Measurements from ENCODE around the gene MUC6. TPM values are rescaled to one million over a fixed set of nuclear protein-coding genes. Genes with fewer than 3 reads are reported as not detected.

MUC6 gene
- polyA plus RNA-seq, 1 of the 3 experiments (the other 2 are of a cell fraction) = not detected

DNA sequence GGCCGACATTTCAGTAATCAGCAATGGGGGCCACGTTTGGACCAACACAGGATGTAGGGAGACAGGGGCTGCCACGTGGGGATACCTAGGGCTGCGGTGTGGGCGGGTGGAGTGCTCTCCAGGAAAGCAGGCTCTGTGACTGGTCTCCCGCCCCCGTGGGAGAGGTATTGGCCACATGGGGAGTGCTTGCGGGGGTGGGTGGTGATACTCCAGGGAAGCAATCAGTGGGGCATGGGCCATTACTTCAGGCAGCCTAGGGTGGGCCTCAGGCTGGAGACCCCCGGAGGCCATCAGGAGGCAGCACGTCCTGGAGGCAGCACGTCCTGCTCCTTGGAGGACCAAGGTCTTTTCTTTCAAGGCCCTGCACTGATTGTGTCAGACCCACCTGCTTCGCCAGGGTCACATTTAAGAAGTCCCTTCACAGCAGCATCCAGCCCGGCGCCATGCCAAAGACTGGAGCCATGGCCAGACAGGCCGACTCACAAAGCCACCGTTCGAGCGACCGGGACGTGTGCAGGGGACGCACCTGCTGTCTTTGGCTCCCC is 35.1 kb upstream of the MUC6 start:
- no peaks in the 10 kb centered on the region for H3F3A ChIP-seq (replicated peaks; ENCODE audit: insufficient read depth)
- no peaks in the 10 kb centered on the region for H3K36me3 ChIP-seq (replicated peaks in 1 of 2; ENCODE audit: control insufficient read depth in 1 of 2, insufficient read depth in 2 of 2, low read length in 1 of 2)
- H3K4me1 ChIP-seq (ENCODE audit: control insufficient read depth in 1 of 2, insufficient read depth in 2 of 2, low read depth in 1 of 2, low read length in 1 of 2) = peaks cover 0 to 5% of the 10 kb centered on the region in 2 experiments; a peak in 1 of 4 replicates
- no peaks in the 10 kb centered on the region; the same call in 1 of the 2 replicates for H3K27me3 ChIP-seq (ENCODE audit: insufficient read depth)
- no peak for DNase-seq
- H3K9ac ChIP-seq = no peak overlapping the region
- no peaks in the 10 kb centered on the region for H3K9me2 ChIP-seq
- no peaks in the 10 kb centered on the region for H3K9me3 ChIP-seq
- no peak overlapping the region for H3K4me3 ChIP-seq (ENCODE audit: low read depth in 2 of 2, low read length in 1 of 2)
- ChIA-PET CTCF (interaction anchor here (1.4 kb wide), 1 partner anchor 21 kb away, joined by 6 read pairs; no protein-coding TSS in a partner anchor), POLR2A (no interaction called here)
- TF ChIP-seq GATA2 (CRISPR knock-in tag; IDR thresholded peaks at IDR 0.05) (no peak), RFX5 (IDR thresholded peaks at IDR 0.05; ENCODE audit: low read length) (no peak), RCOR1 (IDR thresholded peaks at IDR 0.05; ENCODE audit: low read length) (no peak), NRF1 (IDR thresholded peaks at IDR 0.05; ENCODE audit: low read depth, low read length) (no peak), CHD2 (IDR thresholded peaks at IDR 0.05; ENCODE audit: low read length, partially characterized antibody) (no peak), REST (IDR thresholded peaks at IDR 0.05; ENCODE audit: low read depth, low read length) (no peak), RXRA (IDR thresholded peaks at IDR 0.05; ENCODE audit: borderline replicate concordance, low read depth) (no peak)
- TF ChIP-seq, protein P1, sequence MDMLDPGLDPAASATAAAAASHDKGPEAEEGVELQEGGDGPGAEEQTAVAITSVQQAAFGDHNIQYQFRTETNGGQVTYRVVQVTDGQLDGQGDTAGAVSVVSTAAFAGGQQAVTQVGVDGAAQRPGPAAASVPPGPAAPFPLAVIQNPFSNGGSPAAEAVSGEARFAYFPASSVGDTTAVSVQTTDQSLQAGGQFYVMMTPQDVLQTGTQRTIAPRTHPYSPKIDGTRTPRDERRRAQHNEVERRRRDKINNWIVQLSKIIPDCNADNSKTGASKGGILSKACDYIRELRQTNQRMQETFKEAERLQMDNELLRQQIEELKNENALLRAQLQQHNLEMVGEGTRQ (IDR thresholded peaks at IDR 0.05; ENCODE audit: borderline replicate concordance, low read depth, low read length) = no peak
- TF ChIP-seq, protein P2, sequence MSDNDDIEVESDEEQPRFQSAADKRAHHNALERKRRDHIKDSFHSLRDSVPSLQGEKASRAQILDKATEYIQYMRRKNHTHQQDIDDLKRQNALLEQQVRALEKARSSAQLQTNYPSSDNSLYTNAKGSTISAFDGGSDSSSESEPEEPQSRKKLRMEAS (IDR thresholded peaks at IDR 0.05; ENCODE audit: low read depth) = no peak
- no peak overlapping the region for H3K27ac ChIP-seq (ENCODE audit: low read depth in 2 of 2, low read length in 1 of 2)
- H4K20me1 ChIP-seq (ENCODE audit: insufficient read depth) = no peaks in the 10 kb centered on the region
- no peaks in the 10 kb centered on the region for H3K79me2 ChIP-seq (ENCODE audit: insufficient read depth)
- 76% methylated on average over 21 of the region's 21 CpGs for WGBS (ENCODE audit: low lambda C conversion rate)
- H2AFZ ChIP-seq (ENCODE audit: low read depth) = no peak overlapping the region
- no peak overlapping the region for H3K4me2 ChIP-seq

DNA sequence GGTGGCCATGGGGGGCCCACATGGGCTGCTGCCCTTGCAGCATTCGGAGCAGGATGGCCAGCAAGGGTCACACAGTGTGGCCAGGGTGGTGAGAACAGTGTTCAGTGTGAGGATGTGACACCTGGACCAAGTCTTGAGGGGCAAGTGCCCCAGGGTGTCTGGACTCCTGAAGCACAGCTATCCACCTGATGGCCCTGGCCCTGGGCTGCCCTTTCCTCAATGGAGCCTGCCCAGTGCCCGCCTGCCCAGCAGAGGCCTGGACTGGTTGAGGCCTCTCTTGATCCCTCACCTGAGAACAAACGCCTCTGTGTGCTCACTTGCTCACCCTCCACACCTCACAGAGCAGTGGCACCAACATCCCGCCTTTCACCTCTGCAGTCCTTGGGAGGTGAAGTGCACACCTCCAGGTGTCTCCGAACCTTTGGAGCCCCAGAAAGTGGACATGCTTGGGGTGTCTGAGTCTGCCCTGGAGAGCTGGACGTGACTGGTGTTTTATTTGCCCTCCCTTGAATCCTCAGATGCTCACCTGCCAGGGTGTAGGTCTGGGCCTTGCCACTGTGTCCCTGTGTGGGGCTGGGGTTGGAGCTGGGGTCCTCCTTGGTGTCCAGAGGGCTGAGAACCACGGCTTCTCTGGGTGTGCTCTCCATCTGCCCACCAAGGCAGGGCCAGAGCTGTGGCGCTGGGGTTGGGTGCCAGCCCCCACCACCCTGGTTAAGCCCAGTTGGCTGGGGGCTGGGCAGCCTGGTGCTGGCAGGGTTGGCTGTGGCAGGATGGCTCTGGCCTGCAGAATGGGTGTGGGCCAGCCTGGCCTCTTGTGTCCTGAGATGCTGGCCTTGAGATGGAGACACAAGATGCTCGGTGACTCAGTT is 34.3 kb upstream of the MUC6 start:
- ChIA-PET CTCF (interaction anchor here (1.4 kb wide), 1 partner anchor 20 kb away, joined by 6 read pairs; no protein-coding TSS in a partner anchor), POLR2A (no interaction called here)
- peaks cover 0 to 5% of the 10 kb centered on the region in 2 experiments; a peak in 1 of 4 replicates for H3K4me1 ChIP-seq (ENCODE audit: control insufficient read depth in 1 of 2, insufficient read depth in 2 of 2, low read depth in 1 of 2, low read length in 1 of 2)
- no peaks in the 10 kb centered on the region for H3K79me2 ChIP-seq (ENCODE audit: insufficient read depth)
- H3K9me2 ChIP-seq = no peaks in the 10 kb centered on the region
- no peak overlapping the region for H2AFZ ChIP-seq (ENCODE audit: low read depth)
- H3K9me3 ChIP-seq = no peaks in the 10 kb centered on the region
- no peaks in the 10 kb centered on the region for H3K36me3 ChIP-seq (replicated peaks in 1 of 2; ENCODE audit: control insufficient read depth in 1 of 2, insufficient read depth in 2 of 2, low read length in 1 of 2)
- H3K4me3 ChIP-seq (ENCODE audit: low read depth in 2 of 2, low read length in 1 of 2) = no peak overlapping the region
- H3K27ac ChIP-seq (ENCODE audit: low read depth in 2 of 2, low read length in 1 of 2) = no peak overlapping the region
- H3K4me2 ChIP-seq = no peak overlapping the region
- no peak for DNase-seq
- no peaks in the 10 kb centered on the region for H3F3A ChIP-seq (replicated peaks; ENCODE audit: insufficient read depth)
- H3K9ac ChIP-seq = no peak overlapping the region
- H3K27me3 ChIP-seq (ENCODE audit: insufficient read depth) = no peaks in the 10 kb centered on the region; the same call in 1 of the 2 replicates
- H4K20me1 ChIP-seq (ENCODE audit: insufficient read depth) = no peaks in the 10 kb centered on the region
- WGBS (ENCODE audit: low lambda C conversion rate) = 45% methylated on average over 3 of the region's 9 CpGs
- no peak for TF ChIP-seq RAD21 (IDR thresholded peaks at IDR 0.05; ENCODE audit: low read length)
- no peak for TF ChIP-seq EZH2phosphoT487 (IDR thresholded peaks at IDR 0.05; ENCODE audit: borderline replicate concordance, low read depth)
- no peak for TF ChIP-seq EP300 (IDR thresholded peaks at IDR 0.05; ENCODE audit: borderline replicate concordance in 1 of 2, low read depth in 1 of 2, low read length in 1 of 2)
- no peak for TF ChIP-seq RFX5 (IDR thresholded peaks at IDR 0.05; ENCODE audit: low read length)
- TF ChIP-seq POLR2AphosphoS5 (IDR thresholded peaks at IDR 0.05; ENCODE audit: low read depth, low read length) = no peak
- no peak for TF ChIP-seq FOSL2 (IDR thresholded peaks at IDR 0.05; ENCODE audit: borderline replicate concordance, low read depth)
- TF ChIP-seq GABPA (IDR thresholded peaks at IDR 0.05; ENCODE audit: low read depth) = no peak
- TF ChIP-seq NFIC (IDR thresholded peaks at IDR 0.05; ENCODE audit: borderline replicate concordance) = no peak
- TF ChIP-seq, protein P3, sequence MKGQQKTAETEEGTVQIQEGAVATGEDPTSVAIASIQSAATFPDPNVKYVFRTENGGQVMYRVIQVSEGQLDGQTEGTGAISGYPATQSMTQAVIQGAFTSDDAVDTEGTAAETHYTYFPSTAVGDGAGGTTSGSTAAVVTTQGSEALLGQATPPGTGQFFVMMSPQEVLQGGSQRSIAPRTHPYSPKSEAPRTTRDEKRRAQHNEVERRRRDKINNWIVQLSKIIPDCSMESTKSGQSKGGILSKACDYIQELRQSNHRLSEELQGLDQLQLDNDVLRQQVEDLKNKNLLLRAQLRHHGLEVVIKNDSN (IDR thresholded peaks at IDR 0.05; ENCODE audit: borderline replicate concordance, low read depth) = no peak
- TF ChIP-seq MXI1 (IDR thresholded peaks at IDR 0.05; ENCODE audit: low read depth, low read length) = no peak
- no peak for TF ChIP-seq GATA2 (CRISPR knock-in tag; IDR thresholded peaks at IDR 0.05)

Data from SK-N-SH (cell line).